GM23338 (cell line): ENCODE data around the gene SPECC1.

ENCODE experiments used
- CREB1 ChIP-seq: fragments of 250-450 bp; sonication (Bioruptor Pico); IDR thresholded peaks from 2 replicates; pipeline ENCODE4 v1.5.0; 2020; ENCODE audit warnings: low read depth, mild to moderate bottlenecking, moderate library complexity
- CTCF ChIP-seq, 2 experiments: fragments of 200-600 bp in 1 of 2; sonication (generic) in 1 of 2; conservative IDR thresholded peaks; 2 replicates each; pipeline versions ENCODE4 v1.5.1 to v1.6.1; 2016 to 2017; ENCODE audit warnings: antibody characterized with exemption in 2 of 2, low read depth in 2 of 2, mild to moderate bottlenecking in 2 of 2, moderate library complexity in 1 of 2
- ETS1 ChIP-seq: IDR thresholded peaks from 2 replicates; pipeline ENCODE4 v1.6.1; 2016; ENCODE audit warnings: antibody characterized with exemption
- EZH2 ChIP-seq: fragments of 200-600 bp; sonication (generic); IDR thresholded peaks from one replicate; pipeline ENCODE4 v1.8.0; 2017; ENCODE audit warnings: antibody characterized with exemption, mild to moderate bottlenecking, low read depth; ENCODE audit not compliant: unreplicated experiment
- EZH2phosphoT487 ChIP-seq: fragments of 200-600 bp; sonication (generic); IDR thresholded peaks from one replicate; pipeline ENCODE4 v1.8.1; 2018; ENCODE audit warnings: antibody characterized with exemption; ENCODE audit not compliant: unreplicated experiment
- JUNB ChIP-seq: IDR thresholded peaks from one replicate; pipeline ENCODE4 v1.6.1; 2016; ENCODE audit warnings: antibody characterized with exemption; ENCODE audit not compliant: unreplicated experiment
- POLR2AphosphoS5 ChIP-seq: IDR thresholded peaks from 2 replicates; pipeline ENCODE4 v1.6.1; 2016; ENCODE audit warnings: antibody characterized with exemption, low read depth
- REST ChIP-seq: IDR thresholded peaks from one replicate; pipeline ENCODE4 v1.6.1; 2018; ENCODE audit warnings: antibody characterized with exemption; ENCODE audit not compliant: unreplicated experiment

- TF ChIP-seq CTCF (conservative IDR thresholded peaks at IDR 0.05; ENCODE audit: low read depth in 2 of 2) (no peak), JUNB (no peak), POLR2AphosphoS5 (no peak), EZH2 (no peak), EZH2phosphoT487 (no peak), ETS1 (no peak), CREB1 (no peak), REST (no peak)
Observed at GRCh38 chr17:20294120-20294519, 285.0 kb downstream of the SPECC1 start.
